Non-pigmented ciliary epithelial cell (primary cell): ENCODE measurements around the gene BABAM1.

Experiments used
- DNase-seq: peaks from one replicate; pipeline ENCODE4 v3.0.0-alpha.2; 2010; ENCODE audit warnings: low read depth

The BABAM1 gene

GRCh38 chr19:17324357-17325114, 57.3 kb downstream of the BABAM1 start:
- no peak for DNase-seq

GRCh38 chr19:17325133-17325532, 57.9 kb downstream of the BABAM1 start:
- DNase-seq: no peak

GRCh38 chr19:17325881-17326594, 58.8 kb downstream of the BABAM1 start:
- DNase-seq: no peak

GRCh38 chr19:17326595-17326966, 59.3 kb downstream of the BABAM1 start:
- no peak for DNase-seq

- DNase-seq: no peak
Observed at GRCh38 chr19:17327068-17327653, 59.9 kb downstream of the BABAM1 start.

- DNase-seq: no peak
Observed at GRCh38 chr19:17327654-17328516, 60.6 kb downstream of the BABAM1 start.
